TTC549 (cell line): ENCODE results near the gene FAM47C.
"Not testable (repeated sequence)": the region's sequence is repeated elsewhere in the genome, so short reads cannot be mapped to it uniquely, and the experiment has no call there.

Source experiments
- FAIRE-seq: peaks from 2 replicates; lab custom pipeline; 2012; peaks lifted over from hg19 to GRCh38; lab: Jason Lieb, UNC

Gene FAM47C

DNA sequence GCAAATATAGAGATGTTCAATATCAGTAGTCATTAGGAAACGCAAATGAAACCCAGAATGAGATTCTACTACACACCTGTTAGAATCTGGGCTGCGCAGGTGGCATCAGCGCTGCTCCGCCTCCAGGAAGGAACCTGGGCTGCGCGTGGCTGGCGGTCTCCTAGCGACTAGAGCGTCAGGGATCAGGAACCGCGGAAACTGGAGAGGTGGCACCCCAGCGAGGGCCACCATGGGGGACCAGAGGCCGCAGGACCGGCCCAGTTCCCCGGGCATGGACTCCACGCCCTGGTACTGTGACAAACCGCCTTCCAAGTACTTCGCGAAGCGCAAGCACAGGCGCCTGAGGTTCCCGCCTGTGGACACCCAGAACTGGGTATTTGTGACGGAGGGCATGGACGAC, at the start of gene FAM47C:
FAM47C (plus strand) TSS at position 185 of the 400 bp plus-strand sequence; CDS start at position 230, 45 bp downstream.
- not testable (repeated sequence) for FAIRE-seq

DNA sequence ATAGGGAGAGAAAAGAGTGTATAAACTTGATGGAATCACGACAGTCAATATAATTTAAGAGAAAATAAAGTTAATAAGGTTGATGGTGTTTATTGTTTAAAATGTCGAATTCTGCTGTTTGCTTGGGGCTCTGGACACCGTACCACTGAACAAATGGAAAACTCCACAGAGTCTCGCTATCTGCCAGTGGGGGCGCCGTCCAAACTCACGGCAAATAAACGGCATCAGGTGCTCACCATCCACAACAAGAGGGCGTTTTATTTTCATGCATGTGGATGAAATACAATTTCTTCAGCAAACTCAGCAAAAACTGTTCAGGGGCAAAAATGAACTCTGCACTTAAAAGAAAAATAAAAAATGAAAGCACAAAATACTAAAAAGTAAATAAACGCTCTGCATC, 46.6 kb upstream of the FAM47C start:
- no peak for FAIRE-seq

DNA sequence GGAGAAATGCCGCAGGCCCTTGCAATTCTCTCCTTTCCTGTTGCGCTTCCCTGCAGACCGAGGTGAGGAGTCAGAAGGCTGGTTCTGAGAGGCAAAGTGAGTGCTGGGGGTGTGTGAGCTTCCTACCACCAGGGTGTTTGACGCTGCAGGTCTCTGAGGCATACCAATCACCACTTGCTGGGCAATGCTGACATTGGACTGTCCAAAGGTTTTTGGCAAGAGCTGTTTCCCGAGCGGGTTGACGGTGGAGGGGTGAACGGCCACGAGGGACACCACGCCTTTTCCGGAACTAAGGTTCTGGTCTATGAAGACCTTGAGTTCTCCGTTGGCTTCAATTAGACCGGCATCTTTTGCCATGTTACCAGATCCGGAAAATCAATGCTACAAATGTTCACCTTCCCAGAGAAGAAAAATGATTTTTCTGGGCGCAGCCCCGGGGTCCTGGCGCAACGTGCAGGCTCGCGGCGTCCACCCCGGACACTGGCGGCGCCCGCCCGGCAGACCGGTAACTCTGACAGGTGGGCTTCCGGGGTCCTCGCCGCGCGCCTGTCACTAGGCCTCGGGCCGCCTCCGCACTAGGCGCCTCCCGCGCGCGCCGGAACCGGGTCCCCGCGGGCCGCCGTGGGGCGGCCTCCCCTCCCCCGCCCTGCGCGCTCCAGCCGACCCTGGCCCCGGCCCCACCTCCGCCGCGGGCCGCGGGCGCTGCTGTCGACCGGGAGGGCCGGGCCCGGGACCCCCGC, 44.9 kb upstream of the FAM47C start:
- FAIRE-seq: no peak

GRCh38 chrX:36963852-36964251, 44.3 kb upstream of the FAM47C start:
- no peak for FAIRE-seq

GRCh38 chrX:36973575-36973974, 34.6 kb upstream of the FAM47C start:
- FAIRE-seq: no peak

DNA sequence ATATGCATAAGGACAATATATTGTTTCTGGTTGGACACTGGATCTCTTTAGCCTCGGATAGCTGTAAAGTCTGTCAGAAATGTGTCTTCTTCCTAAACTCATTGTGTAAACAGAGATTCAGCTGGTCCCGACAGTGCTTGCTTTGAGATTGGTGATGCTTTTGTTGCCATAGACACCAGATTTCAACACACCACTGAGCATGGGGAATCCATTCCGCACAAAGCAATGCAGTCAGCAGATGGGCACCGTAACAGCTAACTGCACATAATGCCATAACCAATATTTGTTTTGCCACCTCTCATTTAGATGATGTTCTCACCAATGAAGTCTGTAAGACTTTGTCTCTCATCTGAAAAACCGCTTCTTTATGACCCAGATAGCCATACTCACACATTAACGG, 33.3 kb upstream of the FAM47C start:
- FAIRE-seq: no peak

DNA sequence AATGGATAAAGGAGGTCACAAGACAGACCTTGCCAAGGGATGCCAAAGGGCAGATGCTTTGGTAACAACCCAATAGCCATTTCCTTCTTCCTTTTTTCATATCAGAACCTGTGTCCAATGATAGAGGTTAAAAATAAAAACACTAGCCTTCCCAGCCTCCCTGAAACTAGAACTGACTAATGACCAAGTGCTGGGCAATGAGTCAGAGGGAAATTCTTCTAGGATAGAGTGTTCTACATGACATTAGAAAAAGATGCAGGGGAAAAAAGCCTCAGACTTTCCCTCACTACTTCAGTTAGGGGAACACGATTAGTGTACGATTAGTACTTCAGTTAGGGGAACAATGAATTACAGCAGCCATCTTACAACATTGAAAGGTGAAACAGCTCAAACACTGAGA, 29.3 kb upstream of the FAM47C start:
- FAIRE-seq: no peak

GRCh38 chrX:36983831-36984230, 24.3 kb upstream of the FAM47C start:
- FAIRE-seq: no peak

DNA sequence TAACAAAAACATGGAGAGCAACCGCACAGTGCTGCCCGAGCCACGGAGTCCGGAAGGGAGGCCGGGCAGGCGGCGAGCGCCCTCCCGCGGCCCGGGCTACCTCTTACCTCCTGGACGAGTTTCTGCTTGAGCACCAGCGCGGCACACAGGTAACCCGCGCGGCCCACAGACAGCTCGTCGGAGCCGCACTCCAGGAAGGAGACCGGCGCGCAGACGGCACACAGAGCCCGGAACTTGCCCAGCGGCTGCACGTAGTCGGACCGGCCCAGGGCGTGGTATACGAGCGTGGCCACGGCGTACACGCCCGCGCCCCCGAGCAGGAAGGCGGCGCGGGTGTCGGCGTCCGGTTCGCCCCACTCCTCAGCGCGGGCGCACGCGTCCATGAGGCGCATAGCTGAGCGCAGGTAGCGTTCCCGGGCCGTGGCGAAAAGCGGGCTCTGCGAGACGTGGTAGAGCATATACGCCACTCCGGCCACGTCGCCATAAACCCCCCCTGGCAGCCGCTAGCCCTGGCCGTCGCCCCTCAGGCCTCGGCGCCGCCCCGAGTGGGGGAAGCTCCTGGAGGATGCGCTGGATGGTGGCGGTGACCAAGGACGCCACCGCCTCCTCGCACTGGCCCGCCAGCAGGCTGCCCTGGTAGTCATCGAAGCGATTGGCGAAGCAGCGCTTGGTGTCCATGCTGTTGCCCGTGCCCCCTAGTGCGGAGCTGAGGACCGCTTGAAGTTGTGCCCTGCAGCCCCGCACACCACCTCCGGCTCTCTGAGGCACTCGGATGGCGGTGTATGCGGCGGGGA, 22.6 kb upstream of the FAM47C start:
- FAIRE-seq: not testable (repeated sequence)

- FAIRE-seq: no peak
These were observed 21.9 kb upstream of the FAM47C start for GRCh38 chrX:36986231-36986630.

DNA sequence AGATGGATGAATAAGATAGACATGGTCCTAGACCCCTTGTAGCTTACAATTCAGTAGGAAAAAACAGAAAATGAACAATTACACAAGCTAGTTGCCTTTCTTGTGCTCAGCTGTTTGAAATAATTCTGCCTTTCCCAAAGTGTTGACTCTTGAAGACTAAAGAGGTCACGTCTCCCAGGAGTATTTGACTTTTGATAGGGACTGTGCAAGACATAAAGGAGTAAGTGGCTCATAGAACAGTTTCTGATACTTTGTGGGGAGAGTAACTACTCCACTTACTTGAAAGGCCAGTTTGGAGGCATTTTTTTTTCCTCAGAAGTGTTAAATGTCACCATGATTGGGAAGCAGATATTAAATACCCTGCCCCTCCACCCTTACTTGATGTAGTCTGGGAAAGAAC, 21.0 kb upstream of the FAM47C start:
- FAIRE-seq: not testable (repeated sequence)

- FAIRE-seq: no peak
These were observed 8.0 kb upstream of the FAM47C start for GRCh38 chrX:37000140-37000539.

GRCh38 chrX:37010496-37010895, 2.3 kb downstream of the FAM47C start:
- no peak for FAIRE-seq

GRCh38 chrX:37034260-37034659, 26.1 kb downstream of the FAM47C start:
- FAIRE-seq: not testable (repeated sequence)

- FAIRE-seq: not testable (repeated sequence)
These were observed 28.6 kb downstream of the FAM47C start for GRCh38 chrX:37036674-37037220.

DNA sequence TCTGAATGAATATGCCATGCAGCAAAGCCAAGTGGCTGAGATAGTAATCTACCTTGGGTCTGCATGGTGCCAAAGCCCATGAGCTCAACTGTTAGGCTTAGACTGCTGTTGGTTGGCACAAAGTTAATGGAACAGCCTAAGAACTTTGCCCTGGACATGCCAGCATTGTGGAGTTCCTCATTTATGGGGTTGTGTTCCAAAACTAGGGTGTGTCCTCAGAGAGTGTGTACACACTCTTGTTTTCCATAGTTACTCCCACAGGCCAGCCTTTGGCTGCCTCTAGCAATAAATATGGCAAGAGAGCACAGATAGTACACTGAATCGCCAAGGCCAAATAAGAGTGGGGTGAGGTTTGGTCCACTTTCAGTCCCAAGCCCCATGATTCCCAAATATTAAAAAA, 30.6 kb downstream of the FAM47C start:
- not testable (repeated sequence) for FAIRE-seq

- FAIRE-seq: not testable (repeated sequence)
These were observed 35.1 kb downstream of the FAM47C start for GRCh38 chrX:37042956-37043885.

DNA sequence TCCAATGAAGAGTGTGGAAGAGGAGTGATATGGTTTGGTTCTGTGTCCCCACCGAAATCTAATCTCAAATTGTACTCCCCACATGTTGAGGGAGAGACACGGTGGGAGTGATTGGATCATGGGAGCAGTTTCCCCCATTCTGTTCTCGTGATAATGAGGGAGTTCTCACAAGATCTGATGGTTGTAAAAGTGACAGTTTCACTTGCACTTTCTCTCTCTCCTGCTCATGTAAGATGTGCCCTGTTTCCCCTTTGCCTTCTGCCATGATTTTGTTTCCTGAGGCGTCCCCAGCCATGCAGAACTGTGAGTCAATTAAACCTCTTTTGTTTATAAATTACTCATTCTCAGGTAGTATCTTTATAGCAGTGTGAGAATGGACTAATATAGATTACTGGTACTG, 39.6 kb downstream of the FAM47C start:
- FAIRE-seq: no peak

GRCh38 chrX:37057572-37057971, 49.4 kb downstream of the FAM47C start:
- not testable (repeated sequence) for FAIRE-seq

GRCh38 chrX:37060999-37061398, 52.8 kb downstream of the FAM47C start:
- no peak for FAIRE-seq
